Stimulated activated CD8-positive, alpha-beta memory T cell treated with anti-CD3 and anti-CD28 coated beads, Interleukin-12 subunit alpha, Interleukin-12 subunit beta, amount 100 ng/mL, for 24 hours (primary cell): ENCODE measurements around the gene NCK2.

Source experiments
- DNase-seq: peaks from one replicate; pipeline ENCODE4 v3.0.0-alpha.2; 2020; ENCODE audit errors: extremely low read depth

Gene NCK2

GRCh38 chr2:105814291-105814940 is 69.7 kb downstream of the NCK2 start:
- DNase-seq: no peak

GRCh38 chr2:105815401-105815800 is 70.7 kb downstream of the NCK2 start:
- DNase-seq: no peak

- no peak for DNase-seq
Measured at GRCh38 chr2:105820151-105820550, 75.4 kb downstream of the NCK2 start.

- no peak for DNase-seq
Measured at GRCh38 chr2:105820691-105821090, 76.0 kb downstream of the NCK2 start.

GRCh38 chr2:105821428-105822125 is 76.9 kb downstream of the NCK2 start:
- no peak for DNase-seq

- no peak for DNase-seq
Measured at GRCh38 chr2:105822186-105822585, 77.5 kb downstream of the NCK2 start.

- no peak for DNase-seq
Measured at GRCh38 chr2:105824446-105824845, 79.7 kb downstream of the NCK2 start.

- no peak for DNase-seq
Measured at GRCh38 chr2:105827351-105828096, 82.8 kb downstream of the NCK2 start.

GRCh38 chr2:105828558-105828957 is 83.8 kb downstream of the NCK2 start:
- DNase-seq: no peak

- DNase-seq: no peak
Measured at GRCh38 chr2:105834931-105835330, 90.2 kb downstream of the NCK2 start.

- no peak for DNase-seq
Measured at GRCh38 chr2:105836341-105836740, 91.6 kb downstream of the NCK2 start.

- DNase-seq: no peak
Measured at GRCh38 chr2:105836840-105837692, 92.4 kb downstream of the NCK2 start.

GRCh38 chr2:105839793-105840192 is 95.1 kb downstream of the NCK2 start:
- no peak for DNase-seq

GRCh38 chr2:105840933-105841332 is 96.2 kb downstream of the NCK2 start:
- no peak for DNase-seq

GRCh38 chr2:105841551-105841950 is 96.8 kb downstream of the NCK2 start:
- no peak for DNase-seq

- no peak for DNase-seq
Measured at GRCh38 chr2:105842555-105842954, 97.8 kb downstream of the NCK2 start.

GRCh38 chr2:105843476-105844374 is 99.0 kb downstream of the NCK2 start:
- no peak for DNase-seq

- no peak for DNase-seq
Measured at GRCh38 chr2:105845976-105846375, 101.3 kb downstream of the NCK2 start.

GRCh38 chr2:105847056-105847455 is 102.3 kb downstream of the NCK2 start:
- no peak for DNase-seq

GRCh38 chr2:105848367-105848766 is 103.7 kb downstream of the NCK2 start:
- no peak for DNase-seq
